Activated CD8-positive, alpha-beta memory T cell treated with anti-CD3 and anti-CD28 coated beads for 48 hours (primary cell): ENCODE data around the gene PXYLP1.

Source experiments
- DNase-seq, 3 experiments: peaks; one replicate each; pipeline ENCODE4 v3.0.0-alpha.2; 2020; ENCODE audit warnings: low read depth in 2 of 3, low spot score in 2 of 3

The PXYLP1 gene

GRCh38 chr3:141320399-141321108, 88.9 kb downstream of the PXYLP1 start:
- no peak for DNase-seq

GRCh38 chr3:141321109-141321497, 89.5 kb downstream of the PXYLP1 start:
- DNase-seq = no peak

- DNase-seq = no peak
These were observed 92.5 kb downstream of the PXYLP1 start for GRCh38 chr3:141323936-141324704.

- DNase-seq = no peak
These were observed 94.5 kb downstream of the PXYLP1 start for GRCh38 chr3:141326123-141326522.

GRCh38 chr3:141326626-141327025, 95.0 kb downstream of the PXYLP1 start:
- DNase-seq = no peak

- no peak for DNase-seq
These were observed 96.9 kb downstream of the PXYLP1 start for GRCh38 chr3:141328286-141329166.

DNA sequence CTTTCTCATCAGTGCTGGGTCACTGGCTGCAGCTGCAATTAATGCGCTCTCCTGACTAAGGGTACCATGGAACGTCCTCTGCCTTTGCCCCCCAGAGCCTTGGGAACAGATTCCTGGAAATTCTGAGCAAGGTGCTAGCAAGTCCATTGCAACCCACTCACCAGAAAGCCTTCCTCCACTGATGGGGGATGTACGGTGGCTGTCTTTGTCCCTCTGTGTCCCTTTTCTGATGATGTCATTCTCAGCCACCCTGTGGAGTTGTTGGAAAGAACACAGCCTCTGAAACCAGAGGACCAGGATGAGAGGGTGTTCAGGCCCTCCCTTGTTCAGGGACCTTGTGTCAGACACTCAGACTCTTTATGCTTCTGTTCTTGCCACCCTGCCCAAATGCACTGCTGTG, 98.6 kb downstream of the PXYLP1 start:
- no peak for DNase-seq

- DNase-seq = no peak
These were observed 99.2 kb downstream of the PXYLP1 start for GRCh38 chr3:141330718-141331376.

GRCh38 chr3:141331377-141332318, 100.0 kb downstream of the PXYLP1 start:
- DNase-seq = no peak

GRCh38 chr3:141332416-141332815, 100.8 kb downstream of the PXYLP1 start:
- no peak for DNase-seq

- no peak for DNase-seq
These were observed 102.4 kb downstream of the PXYLP1 start for GRCh38 chr3:141333836-141334626.

- no peak for DNase-seq
These were observed 103.1 kb downstream of the PXYLP1 start for GRCh38 chr3:141334627-141335250.

GRCh38 chr3:141335531-141336061, 104.0 kb downstream of the PXYLP1 start:
- DNase-seq = no peak

- DNase-seq = no peak
These were observed 105.3 kb downstream of the PXYLP1 start for GRCh38 chr3:141336672-141337522.

- DNase-seq = no peak
These were observed 105.9 kb downstream of the PXYLP1 start for GRCh38 chr3:141337523-141337854.

DNA sequence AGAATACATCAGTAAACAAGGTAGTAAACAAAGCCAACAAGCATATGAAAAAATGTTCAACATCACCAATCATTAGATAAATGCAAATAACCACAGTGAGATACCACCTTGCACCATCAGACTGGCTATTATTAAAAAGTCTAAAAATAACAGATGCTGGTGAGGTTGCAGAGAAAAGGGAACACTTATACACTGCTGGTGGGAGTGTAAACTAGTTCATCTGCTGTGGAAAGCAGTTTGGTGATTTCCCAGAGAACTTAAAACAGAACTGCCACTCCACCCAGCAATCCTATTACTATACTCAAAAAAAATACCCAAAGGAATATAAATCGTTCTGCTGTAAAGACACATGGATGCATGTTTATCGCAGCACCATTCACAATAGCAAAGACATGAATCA, 106.4 kb downstream of the PXYLP1 start:
- DNase-seq = no peak

- DNase-seq = no peak
These were observed 107.3 kb downstream of the PXYLP1 start for GRCh38 chr3:141338881-141339280.

DNA sequence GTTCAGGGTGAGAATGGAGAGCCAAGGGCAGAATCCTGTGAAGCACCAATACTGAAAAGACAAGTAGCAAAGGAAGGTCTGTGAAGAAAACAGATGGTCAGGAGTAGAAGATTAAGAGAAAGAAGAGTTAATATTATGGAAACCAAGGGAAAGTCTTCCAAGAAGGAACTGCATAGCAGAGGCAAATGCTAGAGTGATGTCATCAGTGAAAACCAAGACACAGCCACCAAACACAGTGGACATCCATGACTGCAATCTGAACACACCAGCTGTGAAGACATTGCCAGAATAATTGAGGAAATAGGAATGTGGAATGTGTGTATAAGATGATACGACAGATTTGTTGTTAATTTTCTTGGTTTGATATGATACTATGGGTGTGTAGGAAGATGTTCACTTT, 109.9 kb downstream of the PXYLP1 start:
- DNase-seq = no peak
